Measurements from ENCODE around the gene EDA.

The EDA gene

GRCh38 chrX:70049925-70050324, 434.0 kb downstream of the EDA start, which contains the start of gene AWAT2:
TSS of gene AWAT2 (minus strand) at chrX:70049938. CDS start at chrX:70049932, 6 bp downstream.
- H3K9me3 ChIP-seq (ENCODE audit: control insufficient read depth, insufficient read depth, low read length) = no peaks in the 10 kb centered on the region
- H3K9me2 ChIP-seq (replicated peaks; ENCODE audit: control insufficient read depth, low read length) = no peaks in the 10 kb centered on the region
- H3F3A ChIP-seq (ENCODE audit: control insufficient read depth, insufficient read depth) = no peaks in the 10 kb centered on the region
- no peaks in the 10 kb centered on the region for H4K20me1 ChIP-seq (ENCODE audit: control insufficient read depth, insufficient read depth, low read depth, low read length)
- no peak for TF ChIP-seq CTCF (IDR thresholded peaks at IDR 0.05; ENCODE audit: low read depth, low read length, poor library complexity, severe bottlenecking)
- no peak for TF ChIP-seq EZH2phosphoT487 (IDR thresholded peaks at IDR 0.05; ENCODE audit: borderline replicate concordance, low read length)
- no peaks in the 10 kb centered on the region for H3K27me3 ChIP-seq (ENCODE audit: control insufficient read depth, low read length)
- H3K4me3 ChIP-seq (ENCODE audit: low read length) = no peak within 1 kb of the TSS
- no peaks in the 10 kb centered on the region for H3K36me3 ChIP-seq (ENCODE audit: control insufficient read depth, low read length)
- no peaks in the 10 kb centered on the region for H3K4me1 ChIP-seq (ENCODE audit: control insufficient read depth, low read length)
- no peaks in the 10 kb centered on the region for H3K79me2 ChIP-seq (ENCODE audit: control insufficient read depth, low read length)
- no peak within 1 kb of the TSS for H3K4me2 ChIP-seq (ENCODE audit: low read length)
- no peak within 1 kb of the TSS for H3K27ac ChIP-seq (ENCODE audit: low read depth, low read length)

- Histone ChIP-seq H4K20me1 (ENCODE audit: control insufficient read depth, insufficient read depth, low read depth, low read length) (no peaks in the 10 kb centered on the region), H3F3A (ENCODE audit: control insufficient read depth, insufficient read depth) (no peaks in the 10 kb centered on the region), H3K4me3 (ENCODE audit: low read length) (no peak overlapping the region), H3K27ac (ENCODE audit: low read depth, low read length) (no peak overlapping the region), H3K27me3 (ENCODE audit: control insufficient read depth, low read length) (no peaks in the 10 kb centered on the region), H3K9me2 (replicated peaks; ENCODE audit: control insufficient read depth, low read length) (no peaks in the 10 kb centered on the region), H3K9me3 (ENCODE audit: control insufficient read depth, insufficient read depth, low read length) (no peaks in the 10 kb centered on the region), H3K36me3 (ENCODE audit: control insufficient read depth, low read length) (no peaks in the 10 kb centered on the region), H3K79me2 (ENCODE audit: control insufficient read depth, low read length) (no peaks in the 10 kb centered on the region), H3K4me2 (ENCODE audit: low read length) (no peak overlapping the region), H3K4me1 (ENCODE audit: control insufficient read depth, low read length) (no peaks in the 10 kb centered on the region)
- TF ChIP-seq EZH2phosphoT487 (IDR thresholded peaks at IDR 0.05; ENCODE audit: borderline replicate concordance, low read length) (no peak), CTCF (IDR thresholded peaks at IDR 0.05; ENCODE audit: low read depth, low read length, poor library complexity, severe bottlenecking) (no peak)
These were observed 437.1 kb downstream of the EDA start for GRCh38 chrX:70052895-70053615.

- Histone ChIP-seq H3K9me2 (replicated peaks; ENCODE audit: control insufficient read depth, low read length) (no peaks in the 10 kb centered on the region), H3K4me1 (ENCODE audit: control insufficient read depth, low read length) (no peaks in the 10 kb centered on the region), H3K79me2 (ENCODE audit: control insufficient read depth, low read length) (no peaks in the 10 kb centered on the region), H3K36me3 (ENCODE audit: control insufficient read depth, low read length) (no peaks in the 10 kb centered on the region), H3K27me3 (ENCODE audit: control insufficient read depth, low read length) (no peaks in the 10 kb centered on the region), H3K27ac (ENCODE audit: low read depth, low read length) (no peak overlapping the region), H3K9me3 (ENCODE audit: control insufficient read depth, insufficient read depth, low read length) (no peaks in the 10 kb centered on the region), H3K4me3 (ENCODE audit: low read length) (no peak overlapping the region), H3F3A (ENCODE audit: control insufficient read depth, insufficient read depth) (no peaks in the 10 kb centered on the region), H4K20me1 (ENCODE audit: control insufficient read depth, insufficient read depth, low read depth, low read length) (no peaks in the 10 kb centered on the region), H3K4me2 (ENCODE audit: low read length) (no peak overlapping the region)
- no peak for TF ChIP-seq EZH2phosphoT487 (IDR thresholded peaks at IDR 0.05; ENCODE audit: borderline replicate concordance, low read length)
- TF ChIP-seq CTCF (IDR thresholded peaks at IDR 0.05; ENCODE audit: low read depth, low read length, poor library complexity, severe bottlenecking) = no peak
These were observed 438.5 kb downstream of the EDA start for GRCh38 chrX:70054391-70054790.

Measured in DOHH2 (cell line).